T-helper 22 cell (primary cell): ENCODE results near the gene PPP1R3C.

Experiments
- DNase-seq: peaks from one replicate; pipeline ENCODE4 v3.0.0-alpha.2; 2020; ENCODE audit warnings: low read depth

PPP1R3C gene

GRCh38 chr10:91601212-91601611 lies 31.7 kb downstream of the PPP1R3C start:
- no peak for DNase-seq

GRCh38 chr10:91598211-91598977 lies 34.5 kb downstream of the PPP1R3C start:
- no peak for DNase-seq

DNA sequence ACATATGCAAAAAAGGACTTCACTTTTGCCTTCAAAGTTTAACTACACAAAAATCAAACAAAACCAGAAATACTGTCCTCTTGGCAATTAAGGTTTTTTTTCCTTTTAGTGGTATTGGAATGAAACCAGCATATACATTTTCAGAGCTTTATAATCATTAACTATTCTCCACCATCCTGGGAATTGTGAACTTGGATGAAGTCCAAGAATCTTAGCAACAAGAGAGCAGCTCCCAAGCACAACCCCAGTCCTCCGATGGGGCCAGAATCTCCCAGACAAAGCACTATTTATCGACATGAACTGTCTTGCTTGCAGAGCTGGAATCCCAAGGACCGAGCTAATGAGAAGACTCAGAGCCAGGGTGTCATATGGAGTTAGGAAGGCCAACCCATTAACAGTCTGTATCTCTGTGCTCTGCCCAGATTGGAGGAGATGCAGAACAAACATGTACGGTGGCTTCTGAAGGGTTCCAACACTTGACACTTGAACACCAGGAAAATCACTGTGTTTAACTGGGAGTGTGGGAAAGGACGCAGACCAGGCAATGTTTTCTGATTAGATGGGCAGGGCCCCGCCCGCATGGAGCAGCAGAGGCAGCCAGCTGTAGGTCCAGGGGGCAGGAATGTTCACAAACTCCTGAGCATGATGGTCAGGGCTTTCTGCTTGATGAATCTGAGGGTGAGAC lies 35.5 kb downstream of the PPP1R3C start:
- no peak for DNase-seq

DNA sequence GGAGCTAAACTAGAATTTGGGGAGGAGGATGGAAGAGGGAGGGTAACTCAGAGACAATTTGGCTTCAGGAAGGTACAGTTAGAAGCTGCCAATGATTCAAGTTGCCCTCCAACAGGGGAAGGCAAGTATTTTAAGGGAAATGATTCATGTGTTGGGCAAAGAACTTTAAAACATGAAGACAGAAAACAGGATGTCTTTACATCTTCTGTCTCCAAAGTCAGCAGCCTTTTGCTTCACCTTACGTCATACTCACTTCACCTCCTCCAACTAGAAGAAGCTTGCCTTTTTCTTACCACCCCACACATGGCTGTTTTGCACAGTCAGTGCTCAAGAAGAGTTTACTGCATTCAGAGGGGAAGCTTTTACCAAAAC lies 36.1 kb downstream of the PPP1R3C start:
- DNase-seq: no peak

- no peak for DNase-seq
These were observed 39.0 kb downstream of the PPP1R3C start for GRCh38 chr10:91593834-91594233.

DNA sequence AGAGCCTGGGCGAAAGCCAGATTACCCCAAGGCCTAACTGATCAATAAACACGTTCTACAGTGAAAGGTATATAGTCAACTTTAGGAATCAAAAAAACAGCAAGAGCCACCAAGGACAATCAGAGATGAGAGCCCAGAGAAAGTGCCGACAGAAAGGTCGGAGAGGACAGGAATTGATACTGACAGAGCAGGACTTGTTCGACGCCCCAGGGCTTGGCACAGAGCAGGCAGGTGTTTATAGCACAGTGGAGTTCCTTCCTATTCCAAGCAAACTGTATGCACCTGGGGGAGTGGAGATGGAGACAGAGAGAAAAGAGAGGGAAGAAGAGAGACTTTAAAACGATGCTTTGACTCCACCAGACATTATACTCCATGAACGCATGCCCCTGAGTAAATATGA lies 39.5 kb downstream of the PPP1R3C start:
- no peak for DNase-seq

- no peak for DNase-seq
These were observed 40.5 kb downstream of the PPP1R3C start for GRCh38 chr10:91592266-91592975.

GRCh38 chr10:91591797-91592174 lies 41.1 kb downstream of the PPP1R3C start:
- no peak for DNase-seq

DNA sequence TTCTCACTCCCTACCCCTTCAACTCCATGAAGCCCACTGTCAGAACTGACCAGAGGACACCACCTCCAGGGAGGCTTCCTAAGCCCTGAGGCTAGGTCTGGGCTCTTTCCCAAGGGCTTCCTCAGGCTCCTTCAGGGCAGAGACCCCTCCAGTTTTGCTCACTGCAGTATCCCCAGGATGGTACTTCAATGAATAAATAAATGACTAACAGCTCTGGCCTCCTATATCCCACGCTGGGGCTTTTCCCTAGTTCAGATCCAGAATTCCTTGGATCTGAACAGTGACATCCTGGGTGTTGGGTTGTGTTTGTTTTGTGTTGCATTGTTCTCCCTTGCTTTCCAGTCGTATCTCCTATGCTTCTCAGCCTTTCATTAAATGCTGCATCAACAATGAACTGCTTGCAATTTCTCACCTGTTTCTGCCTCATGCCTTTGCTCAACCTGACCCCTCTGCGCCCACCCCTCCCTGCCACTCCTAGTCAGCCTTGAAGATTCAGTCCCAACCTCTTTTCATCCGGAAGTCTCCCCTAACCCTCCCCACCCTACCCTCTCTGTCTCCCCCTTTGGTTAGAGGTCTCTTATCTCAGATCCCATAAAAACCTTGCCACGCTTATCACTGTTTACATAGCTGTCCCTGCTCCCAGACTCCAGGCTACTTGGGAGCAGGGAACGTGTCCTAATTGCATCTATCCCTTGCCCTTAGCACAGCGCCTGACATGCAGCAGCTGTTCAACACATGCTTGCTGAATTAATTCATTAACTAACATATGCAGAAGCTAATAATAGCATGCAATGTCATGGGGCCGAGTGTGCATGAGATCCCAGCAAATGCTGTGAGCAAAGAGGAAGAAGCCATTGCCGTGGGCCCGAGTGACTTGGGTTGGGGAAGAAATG lies 41.7 kb downstream of the PPP1R3C start:
- DNase-seq: no peak

DNA sequence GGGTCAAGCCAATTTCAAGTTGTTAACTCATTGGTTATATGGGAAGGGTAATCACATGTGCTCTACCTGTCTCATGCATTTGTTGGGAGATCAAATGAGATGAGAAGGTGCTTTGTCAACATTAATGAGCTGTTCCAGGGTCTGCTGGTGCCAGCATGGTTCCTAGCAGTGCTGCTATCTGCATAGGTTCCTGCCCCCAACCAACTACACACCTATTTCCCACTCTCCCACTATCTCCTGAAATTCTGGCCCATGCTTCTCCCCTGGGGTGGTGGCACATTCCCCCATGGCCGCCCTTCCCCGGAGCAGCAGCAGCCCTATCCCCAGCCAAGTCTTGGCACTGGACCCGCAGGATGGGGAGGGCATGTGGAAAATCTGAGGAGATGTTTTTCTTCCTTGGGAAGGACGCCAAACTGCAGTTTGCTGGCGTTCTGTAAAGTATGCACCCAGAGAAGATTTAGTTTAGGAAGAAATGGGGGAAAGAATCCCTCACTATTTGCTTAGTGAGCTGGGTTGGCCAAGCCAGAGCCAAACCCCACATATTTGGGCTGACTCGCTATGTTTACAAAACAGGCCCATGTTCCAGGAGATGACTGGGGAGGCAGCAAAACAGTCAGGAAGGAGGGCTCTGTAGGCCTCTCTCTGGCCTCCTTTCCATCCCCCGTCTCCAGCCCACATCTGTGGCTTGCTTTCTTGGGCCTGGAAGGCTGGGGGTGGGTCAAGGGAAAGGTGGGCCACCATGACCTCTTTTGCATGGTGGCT lies 42.5 kb downstream of the PPP1R3C start:
- DNase-seq: no peak

GRCh38 chr10:91589658-91590035 lies 43.2 kb downstream of the PPP1R3C start:
- DNase-seq: no peak

DNA sequence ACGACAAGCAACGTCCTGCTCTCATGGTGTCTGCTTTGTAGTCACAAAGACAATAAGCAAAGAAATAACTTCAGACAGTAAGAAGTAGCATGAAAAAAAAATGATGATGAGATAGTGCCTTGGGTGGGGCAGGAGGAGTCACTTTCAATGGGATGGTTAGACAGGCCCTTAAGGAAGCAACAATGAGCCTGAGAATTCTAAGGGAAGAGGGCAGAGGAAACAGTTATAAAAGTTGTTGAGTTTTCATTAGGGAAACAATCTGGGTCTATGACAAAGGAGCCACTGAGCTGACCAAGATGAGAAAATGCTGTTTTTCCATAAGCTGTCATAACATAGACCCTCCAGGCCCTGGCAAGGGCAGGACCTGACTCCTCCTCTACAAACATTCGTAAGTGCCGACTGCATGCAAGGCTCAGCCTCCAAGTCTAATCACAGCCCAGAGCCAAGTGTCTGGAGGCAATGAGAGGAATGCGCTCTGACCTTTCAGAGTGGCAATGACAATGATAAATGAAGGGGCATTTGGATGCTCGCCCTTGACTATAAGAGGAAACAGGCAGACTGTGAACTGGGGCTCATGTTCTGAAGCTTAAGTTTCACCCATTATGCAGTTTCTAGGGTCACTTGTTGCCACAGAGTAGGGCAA lies 43.7 kb downstream of the PPP1R3C start:
- DNase-seq: no peak

- no peak for DNase-seq
These were observed 44.9 kb downstream of the PPP1R3C start for GRCh38 chr10:91587710-91588638.

DNA sequence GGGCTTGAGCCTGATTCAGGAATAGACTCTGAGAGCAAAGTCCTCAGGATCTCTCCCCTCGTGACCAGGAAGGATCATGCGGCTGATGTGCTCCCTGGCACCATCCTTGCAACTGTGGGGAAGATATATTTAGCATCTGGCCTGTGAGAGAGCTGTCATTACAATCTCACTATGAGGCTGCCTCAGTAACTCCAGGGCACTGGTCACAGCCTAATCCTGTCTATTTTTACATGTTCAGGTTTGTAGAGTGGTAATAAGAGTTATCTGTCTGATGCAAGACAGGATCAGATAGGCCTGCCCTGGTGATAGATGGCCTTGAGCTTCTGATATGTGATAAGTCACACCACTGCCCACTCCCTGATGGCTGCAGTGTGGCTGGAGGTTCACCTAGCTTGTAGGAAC lies 50.7 kb downstream of the PPP1R3C start:
- DNase-seq: no peak

DNA sequence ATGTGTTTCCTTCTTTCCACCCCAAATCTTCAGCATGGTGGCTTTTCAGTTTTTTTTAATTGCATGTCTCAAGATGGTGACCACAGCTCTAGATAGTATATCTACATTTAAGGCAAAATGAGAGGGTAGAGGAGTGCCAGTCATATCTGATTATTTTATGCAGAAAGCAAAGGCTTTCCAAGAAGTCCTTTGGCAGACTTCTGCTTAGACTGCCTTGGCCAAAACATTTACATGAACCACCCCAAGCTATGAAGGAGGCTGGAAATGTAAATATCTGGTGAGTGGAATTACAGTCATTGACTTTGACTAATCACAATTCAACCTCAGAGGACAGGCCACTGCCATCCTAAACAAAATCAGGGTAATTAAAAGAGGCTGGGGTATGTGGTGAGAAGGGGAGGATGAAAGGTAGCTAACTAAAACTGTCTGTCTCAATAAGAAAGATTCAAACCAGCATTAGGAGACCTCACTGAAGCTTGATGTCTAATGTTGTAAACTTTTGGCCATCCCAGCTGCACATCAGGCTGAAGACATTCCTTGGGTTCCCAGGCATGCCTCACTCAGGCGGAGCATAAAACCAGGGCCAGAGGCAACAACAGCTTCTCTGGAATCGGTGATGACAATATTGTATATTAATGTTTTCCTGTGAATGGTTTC lies 53.4 kb downstream of the PPP1R3C start:
- no peak for DNase-seq
